NCI-H2029 treated with DMSO at 0.1 percent for 48 hours (cell line): ENCODE measurements around the gene DGKZ.

ENCODE experiments used
- DNase-seq: peaks from one replicate; lab custom pipeline; 2025; lab: John Stamatoyannopoulos, UW

DGKZ gene

DNA sequence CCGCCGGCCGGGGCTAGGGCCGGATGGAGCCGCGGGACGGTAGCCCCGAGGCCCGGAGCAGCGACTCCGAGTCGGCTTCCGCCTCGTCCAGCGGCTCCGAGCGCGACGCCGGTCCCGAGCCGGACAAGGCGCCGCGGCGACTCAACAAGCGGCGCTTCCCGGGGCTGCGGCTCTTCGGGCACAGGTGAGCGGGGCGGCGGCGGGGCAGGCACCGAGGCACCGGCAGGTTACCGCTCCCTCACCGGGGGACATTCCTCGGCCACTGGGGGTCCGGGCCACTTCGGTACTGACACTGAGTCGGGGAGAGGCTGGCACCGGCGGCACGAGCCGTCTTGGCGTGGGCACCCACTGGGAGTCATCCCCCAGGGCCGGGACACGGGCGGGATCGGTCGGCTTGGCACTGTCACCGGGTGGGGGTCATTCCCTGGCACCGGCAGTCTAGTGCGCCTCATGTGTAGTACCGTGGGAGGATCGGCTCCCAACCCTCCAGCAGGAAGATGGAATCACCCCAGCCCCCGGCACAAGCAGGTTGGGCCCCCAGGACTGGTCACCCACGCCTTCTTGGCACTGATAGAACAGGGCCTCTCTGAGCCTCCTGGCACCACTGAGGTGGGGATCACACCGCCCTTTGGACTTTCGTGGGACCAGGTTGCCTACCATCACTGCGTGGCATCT is 511 bp downstream of the DGKZ start:
- DNase-seq, result no peak

DNA sequence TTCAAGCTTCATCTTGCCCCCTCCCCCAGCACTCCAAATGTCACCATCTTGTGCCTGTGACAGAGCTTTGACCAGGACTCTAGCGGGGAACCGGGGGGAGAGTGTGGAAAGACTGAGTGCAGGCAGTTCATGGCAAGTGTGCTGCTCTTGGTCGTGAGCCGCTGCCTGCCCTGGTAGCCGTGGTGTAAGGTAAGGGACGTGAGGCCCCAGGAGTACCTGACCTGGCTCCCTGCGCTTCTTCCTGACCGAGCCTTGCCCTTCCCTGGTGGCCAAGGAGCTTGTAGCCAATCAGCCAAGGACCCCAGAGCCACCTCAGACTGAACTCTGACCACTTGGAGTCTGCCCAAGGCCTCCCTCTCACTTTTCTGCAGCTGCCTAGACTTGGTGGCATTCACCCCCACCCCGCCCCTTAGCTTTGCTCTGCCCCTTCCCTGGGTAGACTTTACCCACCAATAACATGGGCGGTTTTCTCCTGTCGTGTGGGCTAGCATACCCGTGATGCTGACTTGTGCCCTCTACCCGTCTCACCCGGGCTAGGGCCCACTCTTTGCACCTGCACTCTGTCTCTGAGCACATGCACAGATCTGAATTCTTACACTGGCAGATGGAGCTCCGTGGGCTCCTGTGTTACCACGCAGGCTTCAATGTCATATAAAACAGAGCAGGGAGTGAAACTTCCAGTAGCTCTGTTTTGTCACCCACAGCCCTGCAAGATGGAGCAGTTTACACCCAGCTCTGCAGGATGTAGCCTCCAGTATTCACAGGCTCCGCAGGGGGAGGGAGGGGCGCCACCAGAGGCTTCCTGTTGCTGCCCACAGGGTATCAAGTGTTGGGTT is 1.5 kb downstream of the DGKZ start:
- no peak for DNase-seq

DNA sequence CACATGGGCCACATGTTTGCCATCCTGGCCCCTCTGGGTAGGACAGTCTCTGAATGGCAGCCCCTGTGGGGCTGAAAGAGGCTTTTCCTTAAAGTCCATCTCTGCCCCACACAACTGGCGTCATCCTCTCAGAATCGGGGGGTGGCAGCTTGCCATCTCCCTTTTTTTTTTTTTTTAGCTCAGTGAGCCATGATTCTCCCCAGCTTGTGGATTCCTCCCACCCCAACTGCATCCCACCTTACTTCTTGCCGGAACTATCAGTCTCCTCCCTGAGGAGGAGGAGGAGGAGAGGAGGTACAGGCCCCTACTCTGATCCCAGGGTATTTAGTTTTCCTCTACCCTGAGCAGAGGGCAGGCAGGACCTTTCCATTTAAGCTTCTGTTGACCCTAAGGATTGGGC is 3.4 kb downstream of the DGKZ start:
- no peak for DNase-seq

DNA sequence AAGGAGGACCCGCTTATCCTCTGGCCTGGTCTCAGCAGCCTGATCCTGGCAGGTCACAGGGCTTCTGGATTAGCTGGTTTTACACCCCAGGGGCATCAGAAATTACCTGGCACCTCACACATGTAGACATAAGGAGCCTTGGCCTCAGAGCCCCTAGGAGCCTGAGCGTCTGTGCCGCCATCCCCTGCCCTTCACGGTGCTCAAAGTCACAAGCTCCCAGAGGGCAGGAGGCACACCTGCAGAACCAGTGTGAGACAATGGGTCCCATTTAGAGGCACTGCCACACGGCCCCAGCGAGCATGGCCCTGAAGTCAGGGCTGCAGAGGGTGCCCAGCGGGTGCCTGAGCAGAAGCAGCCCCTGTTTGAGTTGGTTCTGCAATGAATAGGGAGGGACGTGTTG is 3.9 kb downstream of the DGKZ start:
- DNase-seq, result no peak

DNA sequence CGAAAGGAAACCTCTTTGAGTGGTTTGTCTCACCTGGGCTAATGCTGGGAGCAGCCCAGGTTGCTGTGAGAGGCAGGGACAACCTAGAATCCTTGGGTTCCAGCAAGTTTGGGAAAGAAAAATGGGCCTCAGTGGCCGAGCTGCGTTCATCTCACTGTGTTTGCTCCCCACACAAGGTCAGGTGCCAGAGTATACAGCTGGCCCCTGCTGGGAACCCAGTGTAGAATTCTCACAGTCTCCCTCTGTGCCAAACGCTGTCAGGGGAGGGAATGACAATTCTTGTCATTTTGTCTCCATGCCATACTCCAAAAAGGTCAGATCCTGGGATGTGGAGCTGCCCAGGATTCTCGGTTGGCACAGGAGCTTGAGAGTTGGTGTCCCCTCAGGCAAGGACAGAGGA is 4.3 kb downstream of the DGKZ start:
- no peak for DNase-seq

DNA sequence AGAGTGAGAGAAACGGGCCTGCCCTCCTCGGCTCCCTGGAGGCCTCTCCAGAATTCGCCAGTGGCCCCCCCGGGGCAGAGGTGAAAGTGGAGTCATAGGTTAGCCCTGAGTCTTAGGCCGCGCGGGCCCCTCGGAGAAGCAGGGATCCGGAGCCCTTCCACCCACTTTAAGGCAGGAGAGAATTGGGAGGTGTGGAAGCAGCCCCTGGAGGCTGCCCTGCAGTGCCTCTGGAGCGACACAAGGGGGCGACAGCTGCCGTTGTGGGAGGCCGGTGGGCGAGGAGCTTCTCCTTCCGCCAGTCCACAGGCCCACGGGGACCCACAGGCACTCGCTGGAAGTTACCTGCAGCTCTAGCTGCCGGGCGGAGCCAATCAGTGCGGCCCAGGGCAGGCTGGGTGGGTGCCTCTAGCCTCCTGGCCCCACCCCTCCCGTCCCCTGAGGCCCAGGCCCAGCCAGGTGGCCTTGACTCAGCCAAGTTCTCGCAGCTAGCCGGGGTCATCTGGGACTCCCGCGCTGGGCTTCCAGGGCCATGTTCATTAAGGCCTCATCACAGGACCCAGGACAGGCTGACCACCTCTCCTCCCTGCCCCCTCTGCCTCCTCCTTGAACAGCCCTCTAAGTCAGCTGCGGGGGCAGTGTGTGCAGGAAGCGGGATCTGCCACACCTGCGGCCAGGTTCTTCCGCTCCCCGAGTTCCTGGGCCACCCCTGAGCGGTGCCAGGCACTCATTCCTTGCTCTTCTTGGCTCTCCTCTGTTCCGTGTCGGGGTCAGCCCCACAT is 5.0 kb downstream of the DGKZ start:
- no peak for DNase-seq

DNA sequence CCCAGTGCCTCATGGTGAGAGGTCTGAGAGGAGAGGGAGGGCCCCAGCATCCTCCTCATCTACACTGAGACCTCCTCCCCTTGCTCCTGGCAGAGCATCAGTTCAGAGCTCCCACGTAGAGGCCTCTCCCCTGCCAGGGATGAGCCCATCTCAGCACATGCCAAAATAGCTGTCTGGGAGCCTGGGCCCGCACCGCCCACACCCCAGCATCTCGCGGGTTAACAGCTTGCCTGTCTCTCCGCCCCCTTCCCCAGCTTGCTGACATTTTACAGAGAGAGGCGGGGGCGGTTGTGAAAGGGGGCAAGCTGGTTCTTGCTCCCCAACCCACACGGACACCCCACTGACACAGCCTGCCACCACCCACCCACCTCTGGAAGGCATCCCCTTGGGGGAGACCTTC is 6.4 kb downstream of the DGKZ start:
- no peak for DNase-seq

DNA sequence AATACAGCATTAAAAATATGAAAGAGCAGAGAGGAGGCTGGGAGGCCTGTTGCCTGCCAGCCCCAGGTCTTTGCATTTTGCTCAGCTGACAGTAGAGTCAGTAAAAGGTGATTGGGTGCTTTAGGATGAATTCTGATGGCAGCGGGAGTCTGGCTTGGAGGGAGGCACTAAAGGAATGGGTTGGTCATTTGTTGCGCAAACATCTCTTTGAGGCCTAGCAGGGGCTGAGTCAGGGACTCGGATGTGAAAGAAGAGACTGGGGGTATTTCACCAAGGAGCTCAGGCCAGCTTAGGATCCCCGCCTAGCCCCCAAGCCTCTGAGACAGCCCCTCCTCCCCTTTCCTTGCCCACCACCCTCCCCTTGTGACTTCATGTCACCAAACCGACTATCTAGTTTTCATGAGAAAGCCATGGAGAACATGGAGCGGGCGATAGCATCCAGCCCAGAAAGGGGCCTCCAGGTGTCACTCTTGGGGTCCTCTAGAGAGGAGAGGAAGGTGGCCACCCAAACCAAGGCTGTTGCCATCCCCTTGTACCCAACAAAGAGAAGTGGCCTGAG is 9.7 kb downstream of the DGKZ start:
- DNase-seq, result no peak

DNA sequence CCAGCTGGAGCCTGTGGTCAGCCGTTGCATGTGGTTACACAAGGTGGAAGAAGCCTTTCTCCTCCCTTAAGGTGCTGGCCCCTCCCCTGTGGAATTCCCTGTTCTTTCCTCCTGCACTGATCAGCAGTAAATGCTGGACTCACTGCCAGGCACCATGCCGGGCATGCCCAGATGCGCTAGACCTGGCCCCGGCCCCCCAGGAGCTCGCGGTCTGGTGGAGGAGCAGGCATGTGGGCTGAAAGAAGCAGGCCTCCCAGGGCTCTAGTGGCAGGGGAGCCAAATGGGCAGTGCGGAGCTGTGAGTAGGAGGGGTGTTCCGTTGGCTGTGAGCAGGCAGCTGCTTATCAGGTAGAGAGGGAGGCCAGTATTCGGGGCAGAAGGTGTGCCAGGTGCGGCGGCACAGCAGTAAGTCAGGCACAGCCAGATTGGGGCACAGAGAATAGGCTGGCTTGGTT is 10.2 kb downstream of the DGKZ start:
- no peak for DNase-seq

DNA sequence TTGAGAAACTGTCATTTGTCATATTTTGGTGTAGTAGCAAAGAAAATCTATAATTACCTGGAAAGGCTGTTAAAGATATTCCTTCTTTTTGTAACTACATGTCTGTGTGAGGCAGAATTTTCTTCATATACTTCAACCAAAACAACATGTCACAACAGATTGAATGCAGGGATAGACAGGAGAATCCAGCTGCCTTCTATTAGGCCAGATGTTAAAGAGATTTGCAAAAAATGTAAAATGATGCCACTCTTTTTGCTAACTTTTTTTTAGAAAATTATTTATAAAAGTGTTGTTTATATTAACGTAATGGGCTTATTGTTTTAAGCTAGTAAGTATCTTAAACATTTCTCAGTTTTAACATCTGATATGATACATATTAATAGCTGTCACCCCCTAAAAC is 12.7 kb downstream of the DGKZ start:
- no peak for DNase-seq

DNA sequence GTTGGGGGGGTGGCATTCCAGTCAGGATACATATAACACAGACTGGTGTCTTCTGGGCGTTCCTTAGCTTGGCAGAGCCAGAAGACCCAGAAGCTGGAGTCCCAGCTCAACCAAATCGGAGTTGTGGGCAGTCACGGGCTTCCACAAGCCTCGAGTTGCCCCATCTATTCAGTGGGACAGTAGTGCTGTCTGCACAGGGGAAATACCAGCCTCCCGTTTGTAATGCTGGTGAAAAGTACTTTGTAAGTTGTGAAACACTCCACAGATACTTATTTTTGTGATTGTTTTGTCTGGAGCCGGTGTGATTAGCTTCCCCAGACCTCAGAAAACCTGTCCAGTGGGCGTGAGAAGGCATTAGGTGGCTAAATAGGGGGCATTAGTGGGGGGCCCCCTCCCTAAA is 13.6 kb downstream of the DGKZ start:
- no peak for DNase-seq

DNA sequence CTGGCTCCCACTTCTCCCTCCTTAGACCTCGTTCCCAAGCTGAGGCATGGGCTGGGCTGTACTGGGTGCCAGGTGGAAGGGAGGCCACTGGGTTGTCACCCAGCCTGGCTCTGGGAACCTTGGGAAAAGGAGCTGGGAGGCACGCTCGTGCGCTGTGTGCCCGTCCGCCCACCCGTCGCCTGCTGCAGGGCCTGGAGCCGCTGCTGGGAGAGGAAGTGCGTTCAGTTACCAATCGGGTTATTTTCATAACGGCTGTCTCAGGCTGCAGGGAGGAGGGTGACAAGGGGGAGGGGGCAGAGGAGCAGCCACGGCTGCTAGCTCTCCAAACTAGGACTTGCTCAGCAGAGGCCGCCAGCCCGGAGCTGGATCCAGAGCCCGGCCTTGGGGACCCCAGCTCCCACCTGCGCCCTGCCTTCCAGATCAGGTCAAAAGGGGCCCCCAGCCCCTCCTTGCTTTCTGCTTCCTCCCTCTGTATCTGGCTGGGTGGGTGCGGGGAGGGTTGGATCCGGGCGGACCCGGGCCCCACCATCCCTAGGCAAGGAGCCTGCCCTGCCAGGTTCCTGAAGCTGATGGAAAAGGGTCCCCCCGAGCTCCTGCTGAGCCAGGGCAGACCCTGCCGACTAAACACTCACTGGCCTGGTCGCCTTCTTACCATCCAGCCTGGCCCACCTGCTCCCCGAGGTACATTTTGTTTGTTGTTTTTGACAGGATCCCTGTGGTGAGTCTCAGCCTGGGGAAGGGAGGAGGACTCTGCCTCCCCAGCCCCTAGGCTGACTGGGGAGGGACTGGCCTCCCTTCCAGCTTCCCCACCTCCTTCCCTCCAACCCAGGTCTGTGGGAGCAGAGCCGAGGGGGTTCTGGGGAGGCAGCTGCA is 14.3 kb downstream of the DGKZ start:
- no peak for DNase-seq

DNA sequence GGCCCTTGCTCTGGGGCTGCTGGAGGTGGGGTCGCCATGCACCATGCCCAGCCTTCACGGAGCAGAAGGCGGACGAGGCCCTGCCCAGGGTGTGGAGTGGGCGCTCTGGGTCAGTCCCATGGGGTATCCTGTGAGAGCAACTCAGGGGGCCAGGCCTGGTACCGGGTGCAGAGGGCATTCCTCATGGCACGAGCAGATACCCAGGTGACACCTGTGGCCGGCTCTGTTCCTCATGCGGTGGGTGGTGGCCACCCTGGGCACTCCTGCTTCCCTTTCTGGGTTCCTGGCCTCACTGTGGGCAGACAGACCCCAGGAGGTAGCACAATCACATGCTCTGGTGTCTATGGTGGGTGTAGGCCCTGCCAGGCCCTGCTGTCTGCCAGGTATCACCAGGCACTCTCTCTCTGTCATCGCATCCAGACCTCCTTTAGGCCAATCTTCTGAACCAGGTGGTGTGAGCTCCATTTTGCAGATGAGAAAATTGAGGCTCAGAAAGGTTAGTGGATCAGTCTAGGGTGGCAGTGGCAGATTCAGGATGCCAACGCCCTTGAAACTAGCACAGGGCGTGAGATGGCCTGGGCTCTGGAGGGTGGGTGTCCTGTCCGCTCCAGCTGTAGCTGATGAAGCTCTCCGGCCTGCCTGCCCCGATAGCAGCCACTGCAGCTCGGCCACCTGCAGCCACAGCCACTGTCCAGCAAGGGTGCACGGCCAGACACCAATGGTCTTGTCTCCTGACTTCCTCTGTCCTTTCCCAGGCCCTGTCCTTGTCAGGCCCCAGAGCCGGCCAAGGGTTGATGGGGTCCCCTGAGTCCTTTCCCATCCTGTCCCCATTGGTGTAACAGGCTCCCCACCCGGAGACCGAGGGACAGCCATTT is 15.1 kb downstream of the DGKZ start:
- no peak for DNase-seq

DNA sequence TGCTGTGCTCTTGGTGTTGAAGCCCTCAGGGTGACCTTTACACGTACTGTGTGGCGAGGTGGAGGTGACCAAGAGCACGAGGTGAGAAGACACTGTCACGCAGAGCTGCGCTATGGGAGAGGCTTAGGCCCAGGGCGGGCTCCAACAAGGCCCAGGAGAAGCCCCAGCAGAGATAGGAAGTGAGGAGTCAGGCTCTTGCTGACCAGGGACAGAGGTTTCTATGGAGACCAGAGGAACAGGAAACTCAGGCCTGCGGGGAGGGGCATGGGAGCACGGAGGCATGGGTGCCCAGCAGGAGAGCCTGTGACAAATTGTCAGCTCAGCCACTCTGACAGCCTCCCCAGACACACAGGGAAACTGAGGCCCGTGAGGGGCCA is 15.8 kb downstream of the DGKZ start:
- DNase-seq, result no peak

DNA sequence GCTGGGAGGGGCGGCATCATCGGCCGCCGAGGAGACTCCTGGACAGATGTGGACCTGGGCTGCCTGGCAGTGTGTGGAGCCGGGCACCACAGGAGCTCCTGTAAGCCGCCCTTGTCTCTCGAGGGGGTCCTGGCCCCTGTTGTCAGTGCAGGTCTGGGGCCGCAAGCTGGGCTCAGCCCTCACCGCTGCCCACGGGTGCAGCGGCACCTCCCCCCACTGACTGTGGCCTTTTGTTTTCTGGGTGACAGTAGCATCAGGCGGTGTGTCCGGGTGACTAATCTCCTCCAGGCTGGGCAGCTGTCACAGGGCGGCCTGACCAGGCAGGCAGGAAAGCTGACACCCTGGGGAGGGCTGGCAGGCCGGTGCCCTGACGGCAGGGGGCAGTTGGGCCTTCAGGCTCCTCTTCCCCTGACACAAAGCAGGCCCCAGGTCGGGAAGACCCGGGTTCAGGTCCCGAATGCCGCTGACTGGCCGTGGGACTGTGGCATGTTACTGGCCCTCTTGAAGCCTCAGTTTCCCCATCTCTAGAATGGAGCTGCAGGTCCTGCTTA is 16.3 kb downstream of the DGKZ start:
- DNase-seq, result no peak

DNA sequence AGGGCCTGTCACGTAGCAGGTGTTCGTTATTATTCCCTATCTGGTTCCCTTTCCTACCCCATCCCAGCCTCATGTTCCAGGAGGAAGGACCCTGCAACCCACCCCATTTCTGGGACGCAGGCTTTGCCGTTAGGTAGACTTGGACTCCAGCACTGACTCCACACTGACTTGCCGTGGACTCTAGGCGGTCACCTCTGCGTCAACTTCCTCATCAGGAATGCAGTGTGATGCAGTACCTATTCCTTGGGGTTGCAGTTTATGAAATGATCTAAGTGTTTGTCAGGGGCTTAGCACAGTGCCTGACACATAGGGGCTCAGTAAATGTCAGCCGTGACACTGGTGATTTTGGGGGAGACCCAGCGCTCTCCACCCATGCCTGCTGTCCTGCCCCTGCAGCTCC is 16.8 kb downstream of the DGKZ start:
- DNase-seq, result no peak

DNA sequence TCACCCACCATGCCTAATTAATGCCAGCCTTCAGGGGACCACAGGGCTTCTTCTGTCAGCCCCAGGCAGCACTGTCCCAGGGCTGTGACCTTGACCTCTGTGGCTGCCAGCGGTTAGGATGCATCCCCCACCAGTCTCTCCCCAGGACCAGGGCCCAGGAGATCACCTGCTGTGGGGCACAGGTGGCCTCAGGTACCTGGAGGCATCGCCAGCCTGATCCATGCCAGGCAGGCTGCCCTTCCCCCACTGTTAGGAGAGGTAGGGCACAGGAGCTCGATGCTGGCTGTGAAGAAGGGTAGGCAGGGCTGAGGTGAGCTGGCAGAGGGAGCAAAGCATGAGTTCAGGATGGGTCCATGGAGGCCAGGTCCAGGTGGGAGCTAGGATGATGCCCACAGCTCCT is 17.5 kb downstream of the DGKZ start:
- DNase-seq, result no peak

DNA sequence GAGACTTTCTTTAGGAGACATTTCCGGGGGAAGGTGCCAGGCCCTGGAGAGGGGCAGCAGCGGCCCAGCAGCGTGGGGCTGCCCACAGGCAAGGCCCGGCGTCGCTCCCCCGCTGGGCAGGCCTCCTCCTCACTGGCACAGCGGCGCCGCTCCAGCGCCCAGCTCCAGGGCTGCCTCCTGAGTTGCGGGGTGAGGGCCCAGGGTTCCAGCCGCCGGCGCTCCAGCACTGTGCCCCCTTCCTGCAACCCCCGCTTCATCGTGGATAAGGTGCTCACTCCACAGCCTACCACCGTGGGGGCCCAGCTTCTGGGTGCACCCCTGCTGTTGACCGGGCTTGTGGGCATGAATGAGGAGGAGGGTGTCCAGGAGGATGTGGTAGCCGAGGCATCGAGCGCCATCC is 19.0 kb downstream of the DGKZ start:
- DNase-seq, result no peak

DNA sequence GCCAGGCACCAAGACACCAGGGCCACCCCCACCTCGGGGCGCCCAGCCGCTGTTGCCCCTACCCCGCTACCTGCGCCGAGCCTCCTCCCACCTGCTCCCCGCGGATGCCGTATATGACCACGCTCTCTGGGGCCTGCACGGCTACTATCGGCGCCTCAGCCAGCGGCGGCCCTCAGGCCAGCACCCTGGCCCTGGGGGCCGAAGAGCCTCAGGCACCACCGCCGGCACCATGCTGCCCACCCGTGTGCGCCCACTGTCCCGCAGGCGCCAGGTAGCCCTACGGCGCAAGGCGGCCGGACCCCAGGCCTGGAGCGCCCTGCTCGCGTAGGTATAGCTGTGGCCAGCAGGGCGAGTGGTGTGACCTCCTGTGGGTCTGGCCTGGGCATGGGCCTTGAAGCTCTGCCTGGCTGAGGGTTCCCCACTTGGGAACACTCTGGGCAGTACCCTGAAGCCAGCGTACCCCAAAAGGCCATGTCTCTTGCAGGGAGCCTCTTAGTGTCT is 19.4 kb downstream of the DGKZ start:
- no peak for DNase-seq

DNA sequence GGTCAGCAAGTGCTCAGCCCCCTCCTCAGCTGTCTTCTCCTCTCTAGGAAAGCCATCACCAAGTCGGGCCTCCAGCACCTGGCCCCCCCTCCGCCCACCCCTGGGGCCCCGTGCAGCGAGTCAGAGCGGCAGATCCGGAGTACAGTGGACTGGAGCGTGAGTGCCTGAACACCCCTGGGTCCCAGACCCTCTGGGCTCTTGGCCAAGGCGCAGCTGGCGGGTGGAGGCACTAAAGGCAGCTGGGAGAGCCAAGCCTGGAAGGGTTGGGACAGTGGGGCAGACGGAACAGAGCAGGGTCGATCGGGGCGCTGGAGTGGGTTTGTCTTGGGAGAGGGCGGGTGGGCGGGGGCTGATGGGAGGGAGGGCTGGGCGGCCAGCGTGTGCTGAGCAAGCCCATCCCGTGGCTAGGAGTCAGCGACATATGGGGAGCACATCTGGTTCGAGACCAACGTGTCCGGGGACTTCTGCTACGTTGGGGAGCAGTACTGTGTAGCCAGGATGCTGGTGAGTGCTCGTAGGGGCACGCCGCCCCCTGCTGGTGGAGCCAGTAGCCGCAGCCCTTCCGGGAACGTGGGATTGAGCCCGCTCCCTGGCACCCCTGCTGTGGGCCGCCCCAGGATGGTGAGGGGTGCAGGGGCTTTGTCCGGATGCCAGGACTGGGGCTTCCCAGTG is 20.1 kb downstream of the DGKZ start:
- no peak for DNase-seq
